Epithelial cell of proximal tubule (primary cell): ENCODE data around the gene DNAAF9. TPM values are rescaled to one million over a fixed set of nuclear protein-coding genes. Genes with fewer than 3 reads are reported as not detected.
"Not testable (repeated sequence)": the region's sequence is repeated elsewhere in the genome, so short reads cannot be mapped to it uniquely, and the experiment has no call there.

Source experiments
- DNase-seq: peaks from one replicate; pipeline ENCODE4 v3.0.0-alpha.2; 2011; ENCODE audit warnings: low read depth
- H3K4me3 ChIP-seq: 2 replicates; pipeline ENCODE4 v1.5.1; 2011; ENCODE audit warnings: low read depth, mild to moderate bottlenecking, low read length
- CTCF ChIP-seq: conservative IDR thresholded peaks from 2 replicates; pipeline ENCODE4 v1.5.1; 2012; ENCODE audit warnings: low read depth, mild to moderate bottlenecking, low read length
- total RNA-seq: library from RNA; depleted of rRNA; stranded (reverse); fragments of >200 nt; gene quantifications from 2 replicates; pipeline ENCODE4 v1.2.3, GENCODE V29; 2015

Gene DNAAF9
- total RNA-seq, 1 donor from 2014 or later = 7.7 TPM

GRCh38 chr20:3430376-3431069 is 23.1 kb upstream of the DNAAF9 start:
- no peak for TF ChIP-seq CTCF
- no peak overlapping the region for H3K4me3 ChIP-seq
- no peak for DNase-seq

- DNase-seq, H3K4me3 ChIP-seq: not testable (repeated sequence)
Measured at GRCh38 chr20:3426766-3427165, 19.3 kb upstream of the DNAAF9 start.

- no peak overlapping the region for H3K4me3 ChIP-seq
- no peak for DNase-seq
- TF ChIP-seq CTCF = no peak
Measured at GRCh38 chr20:3423126-3423525, 15.7 kb upstream of the DNAAF9 start.

- no peak for TF ChIP-seq CTCF
- H3K4me3 ChIP-seq = no peak overlapping the region
- DNase-seq = no peak
Measured at GRCh38 chr20:3421985-3422384, 14.5 kb upstream of the DNAAF9 start.

GRCh38 chr20:3420211-3420707 is 12.8 kb upstream of the DNAAF9 start:
- DNase-seq = no peak
- TF ChIP-seq CTCF = no peak
- no peak overlapping the region for H3K4me3 ChIP-seq

GRCh38 chr20:3418161-3418560 is 10.7 kb upstream of the DNAAF9 start:
- not testable (repeated sequence) for H3K4me3 ChIP-seq

GRCh38 chr20:3414122-3414521 is 6.7 kb upstream of the DNAAF9 start:
- H3K4me3 ChIP-seq = no peak overlapping the region
- TF ChIP-seq CTCF = no peak
- DNase-seq = no peak

More at GRCh38 chr20:3418161-3418560, 10.7 kb upstream of the DNAAF9 start:
- not testable (repeated sequence) for DNase-seq

GRCh38 chr20:3413393-3413889 is 6.0 kb upstream of the DNAAF9 start:
- DNase-seq = no peak
- TF ChIP-seq CTCF = no peak
- no peak overlapping the region for H3K4me3 ChIP-seq
